Tongue (tissue), 2 donors: ENCODE measurements around the gene LZIC. TPM values are rescaled to one million over a fixed set of nuclear protein-coding genes. Genes with fewer than 3 reads are reported as not detected.

Source experiments
- DNase-seq: peaks from one replicate; pipeline ENCODE4 v3.0.0-alpha.2; 2015
- total RNA-seq: library from RNA; depleted of rRNA; stranded (reverse); fragments of >200 nt; gene quantifications from one replicate; pipeline ENCODE4 v1.2.3, GENCODE V29; 2014

The LZIC gene
- total RNA-seq, 1 donor from 2014 or later: 52.6 TPM

GRCh38 chr1:9910076-9910422 lies 33.1 kb downstream of the LZIC start, which contains the start of gene CTNNBIP1:
CTNNBIP1 (minus strand) TSS chr1:9910269; CDS start chr1:9872064, 38,205 bp downstream.
- DNase-seq: no peak

GRCh38 chr1:9909234-9910046 lies 33.8 kb downstream of the LZIC start:
- DNase-seq: peak; percentile 54

GRCh38 chr1:9908871-9909233 lies 34.3 kb downstream of the LZIC start:
- no peak for DNase-seq

- no peak for DNase-seq
These were observed 35.8 kb downstream of the LZIC start for GRCh38 chr1:9907441-9907840.

GRCh38 chr1:9906466-9906865 lies 36.7 kb downstream of the LZIC start:
- no peak for DNase-seq

GRCh38 chr1:9905010-9905409 lies 38.2 kb downstream of the LZIC start:
- DNase-seq: no peak

- no peak for DNase-seq
These were observed 38.6 kb downstream of the LZIC start for GRCh38 chr1:9904596-9904995.

GRCh38 chr1:9903801-9904527 lies 39.2 kb downstream of the LZIC start:
- DNase-seq: no peak

- no peak for DNase-seq
These were observed 41.1 kb downstream of the LZIC start for GRCh38 chr1:9902060-9902452.

- DNase-seq: no peak
These were observed 41.8 kb downstream of the LZIC start for GRCh38 chr1:9901148-9902059.

GRCh38 chr1:9900142-9901043 lies 42.8 kb downstream of the LZIC start:
- DNase-seq: peak; percentile 41

- no peak for DNase-seq
These were observed 49.1 kb downstream of the LZIC start for GRCh38 chr1:9894115-9894514.

GRCh38 chr1:9892563-9893528 lies 50.3 kb downstream of the LZIC start:
- DNase-seq: no peak

GRCh38 chr1:9891207-9891606 lies 52.0 kb downstream of the LZIC start:
- DNase-seq: no peak

GRCh38 chr1:9890224-9890731 lies 52.9 kb downstream of the LZIC start:
- peak; percentile 86 for DNase-seq

- no peak for DNase-seq
These were observed 53.8 kb downstream of the LZIC start for GRCh38 chr1:9889411-9889810.

GRCh38 chr1:9888886-9889285 lies 54.3 kb downstream of the LZIC start:
- no peak for DNase-seq

- DNase-seq: no peak
These were observed 56.1 kb downstream of the LZIC start for GRCh38 chr1:9887070-9887469.

- peak; percentile 46 for DNase-seq
These were observed 57.0 kb downstream of the LZIC start for GRCh38 chr1:9886092-9886742.

GRCh38 chr1:9884805-9885204 lies 58.4 kb downstream of the LZIC start:
- DNase-seq: no peak
